Neural cell (in vitro differentiated cells): ENCODE results near the gene ADSS2. TPM values are rescaled to one million over a fixed set of nuclear protein-coding genes. Genes with fewer than 3 reads are reported as not detected.

ENCODE experiments used
- H2AFZ ChIP-seq: fragments of 200-600, 300-800 bp; sonication (generic), shearing (Covaris generic); 2 replicates; pipeline ENCODE4 v1.6.0; 2014; ENCODE audit warnings: low read depth, mild to moderate bottlenecking, antibody characterized with exemption, low read length, moderate library complexity
- H3F3A ChIP-seq: fragments of 200-600 bp; shearing (Covaris generic); 2 replicates; pipeline ENCODE4 v1.6.1; 2016; ENCODE audit warnings: mild to moderate bottlenecking, moderate library complexity, mixed read lengths, antibody characterized with exemption, low read length; ENCODE audit not compliant: insufficient read depth, poor library complexity, severe bottlenecking
- H3K27ac ChIP-seq: fragments of 200-600, 300-800 bp; sonication (generic), shearing (Covaris generic); 2 replicates; pipeline ENCODE4 v1.5.1; 2014; ENCODE audit warnings: mild to moderate bottlenecking, low read length, moderate library complexity
- H3K27me3 ChIP-seq: fragments of 300-800, 200-600 bp; sonication (generic), shearing (Covaris generic); 2 replicates; pipeline ENCODE4 v1.6.0; 2014; ENCODE audit warnings: mild to moderate bottlenecking, low read depth, low read length, moderate library complexity; ENCODE audit not compliant: insufficient read depth
- H3K36me3 ChIP-seq: fragments of 300-800, 200-600 bp; sonication (generic), shearing (Covaris generic); 2 replicates; pipeline ENCODE4 v1.5.1; 2014; ENCODE audit warnings: mild to moderate bottlenecking, antibody characterized with exemption, low read length, moderate library complexity; ENCODE audit not compliant: insufficient read depth
- H3K4me2 ChIP-seq: fragments of 300-800, 200-600 bp; sonication (generic), shearing (Covaris generic); 2 replicates; pipeline ENCODE4 v1.6.0; 2014; ENCODE audit warnings: mild to moderate bottlenecking, low read length
- H3K4me3 ChIP-seq: fragments of 300-800, 200-600 bp; sonication (generic), shearing (Covaris generic); 2 replicates; pipeline ENCODE4 v1.5.1; 2014; ENCODE audit warnings: mild to moderate bottlenecking, low read length, moderate library complexity
- H3K79me2 ChIP-seq: fragments of 200-600 bp; shearing (Covaris generic); replicated peaks from 2 replicates; pipeline ENCODE4 v1.6.0; 2014; ENCODE audit warnings: mild to moderate bottlenecking, low read length, moderate library complexity; ENCODE audit not compliant: insufficient read depth
- H3K9ac ChIP-seq: fragments of 300-800, 200-600 bp; sonication (generic), shearing (Covaris generic); 2 replicates; pipeline ENCODE4 v1.6.1; 2016; ENCODE audit warnings: mild to moderate bottlenecking, low read length, mixed read lengths
- H3K9me2 ChIP-seq: fragments of 200-600 bp; shearing (Covaris generic); 2 replicates; pipeline ENCODE4 v1.6.1; 2016; ENCODE audit warnings: mild to moderate bottlenecking, low read length, mixed read lengths; ENCODE audit not compliant: insufficient read depth
- H3K9me3 ChIP-seq: fragments of 200-600, 300-800 bp; sonication (generic), shearing (Covaris generic); 2 replicates; pipeline ENCODE4 v1.6.1; 2016; ENCODE audit warnings: mild to moderate bottlenecking, mixed run types, low read length, moderate library complexity, mixed read lengths
- H4K20me1 ChIP-seq: fragments of 200-600 bp; shearing (Covaris generic); 2 replicates; pipeline ENCODE4 v1.6.1; 2016; ENCODE audit warnings: mild to moderate bottlenecking, mixed run types; ENCODE audit not compliant: insufficient read depth
- EP300 ChIP-seq: fragments of 450-650 bp; conservative IDR thresholded peaks from 2 replicates; pipeline ENCODE4 v1.6.1; 2014; ENCODE audit warnings: antibody characterized with exemption, mild to moderate bottlenecking, moderate library complexity; ENCODE audit not compliant: poor library complexity, severe bottlenecking
- EZH2 ChIP-seq: fragments of 200-600, 300-800 bp; shearing (Covaris generic), sonication (generic); IDR thresholded peaks from 2 replicates; pipeline ENCODE4 v1.6.1; 2014; ENCODE audit warnings: antibody characterized with exemption, low read length, borderline replicate concordance, mild to moderate bottlenecking; ENCODE audit not compliant: insufficient read depth, poor library complexity, severe bottlenecking
- MXI1 ChIP-seq: fragments of 450-650 bp; conservative IDR thresholded peaks from 2 replicates; pipeline ENCODE4 v1.6.1; 2014; ENCODE audit warnings: antibody characterized with exemption, mild to moderate bottlenecking; ENCODE audit not compliant: poor library complexity, severe bottlenecking
- POLR2AphosphoS5 ChIP-seq: IDR thresholded peaks from 2 replicates; pipeline ENCODE4 v1.6.1; 2012
- RAD21 ChIP-seq: fragments of 450-650 bp; conservative IDR thresholded peaks from 2 replicates; pipeline ENCODE4 v1.6.1; 2014; ENCODE audit warnings: antibody characterized with exemption, mild to moderate bottlenecking, moderate library complexity
- REST ChIP-seq: IDR thresholded peaks from 2 replicates; pipeline ENCODE4 v1.6.1; 2012; ENCODE audit warnings: borderline replicate concordance
- SMC3 ChIP-seq: fragments of 450-650 bp; conservative IDR thresholded peaks from 2 replicates; pipeline ENCODE4 v1.6.1; 2014; ENCODE audit warnings: antibody characterized with exemption, mild to moderate bottlenecking, moderate library complexity; ENCODE audit not compliant: poor library complexity
- TAF1 ChIP-seq: IDR thresholded peaks from 2 replicates; pipeline ENCODE4 v1.6.1; 2012; ENCODE audit warnings: low read depth
- polyA plus RNA-seq: library from polyadenylated mRNA; depleted of rRNA; stranded (reverse); fragments of >200 nt; gene quantifications from 2 replicates; pipeline ENCODE4 v1.2.3, GENCODE V29; 2014
- TF ChIP-seq, protein P1 (sequence below): fragments of 450-650 bp; IDR thresholded peaks from 2 replicates; pipeline ENCODE4 v1.5.1; 2014; ENCODE audit warnings: antibody characterized with exemption, mild to moderate bottlenecking, moderate library complexity; ENCODE audit not compliant: poor library complexity, severe bottlenecking

Gene ADSS2
- polyA plus RNA-seq, 1 donor from 2014 or later = 86.1 TPM

DNA sequence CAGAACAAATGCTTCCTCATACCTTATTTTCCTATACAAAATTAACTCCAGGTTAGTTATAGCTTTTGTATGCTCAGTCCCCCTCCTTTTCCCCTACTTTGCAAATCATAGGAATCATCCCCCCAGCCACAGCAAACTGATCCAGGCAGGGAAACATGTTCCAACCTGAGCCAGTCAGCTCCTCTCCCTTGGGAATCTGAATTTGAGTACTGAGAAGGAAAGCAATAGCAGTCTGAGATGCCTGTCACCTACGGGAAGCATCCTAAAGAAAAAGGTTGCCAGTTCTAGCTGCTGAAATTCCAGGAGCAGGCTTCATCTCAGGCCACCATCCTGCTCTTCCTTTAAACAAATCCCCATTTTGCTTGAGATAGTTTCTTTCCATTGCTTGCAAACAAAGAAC lies 6.9 kb downstream of the ADSS2 start:
- Histone ChIP-seq H3K4me3 (peak overlapping the region; percentile 44), H3K27me3 (no peaks in the 10 kb centered on the region), H3K27ac (peak overlapping the region; percentile 61), H3K9me3 (no peaks in the 10 kb centered on the region), H2AFZ (no peak overlapping the region), H4K20me1 (no peaks in the 10 kb centered on the region), H3K79me2 (peaks cover 59% of the 10 kb centered on the region), H3K36me3 (no peaks in the 10 kb centered on the region), H3K9me2 (no peaks in the 10 kb centered on the region), H3K9ac (no peak overlapping the region), H3K4me2 (no peak overlapping the region), H3F3A (no peaks in the 10 kb centered on the region)
- TF ChIP-seq REST (peak; percentile 85), MXI1 (no peak), POLR2AphosphoS5 (peak; percentile 62), EP300 (peak; percentile 30)

GRCh38 chr1:244442850-244443249 lies 8.9 kb downstream of the ADSS2 start:
- Histone ChIP-seq H3K9ac (no peak overlapping the region), H3K27ac (no peak overlapping the region), H3K4me2 (no peak overlapping the region), H3K4me3 (no peak overlapping the region), H2AFZ (no peak overlapping the region), H3K36me3 (no peaks in the 10 kb centered on the region), H3K79me2 (peaks cover 40% of the 10 kb centered on the region), H3K9me3 (no peaks in the 10 kb centered on the region), H3K27me3 (no peaks in the 10 kb centered on the region), H3K9me2 (no peaks in the 10 kb centered on the region), H4K20me1 (no peaks in the 10 kb centered on the region), H3F3A (no peaks in the 10 kb centered on the region)
- TF ChIP-seq MXI1 = no peak
- TF ChIP-seq, protein P1, sequence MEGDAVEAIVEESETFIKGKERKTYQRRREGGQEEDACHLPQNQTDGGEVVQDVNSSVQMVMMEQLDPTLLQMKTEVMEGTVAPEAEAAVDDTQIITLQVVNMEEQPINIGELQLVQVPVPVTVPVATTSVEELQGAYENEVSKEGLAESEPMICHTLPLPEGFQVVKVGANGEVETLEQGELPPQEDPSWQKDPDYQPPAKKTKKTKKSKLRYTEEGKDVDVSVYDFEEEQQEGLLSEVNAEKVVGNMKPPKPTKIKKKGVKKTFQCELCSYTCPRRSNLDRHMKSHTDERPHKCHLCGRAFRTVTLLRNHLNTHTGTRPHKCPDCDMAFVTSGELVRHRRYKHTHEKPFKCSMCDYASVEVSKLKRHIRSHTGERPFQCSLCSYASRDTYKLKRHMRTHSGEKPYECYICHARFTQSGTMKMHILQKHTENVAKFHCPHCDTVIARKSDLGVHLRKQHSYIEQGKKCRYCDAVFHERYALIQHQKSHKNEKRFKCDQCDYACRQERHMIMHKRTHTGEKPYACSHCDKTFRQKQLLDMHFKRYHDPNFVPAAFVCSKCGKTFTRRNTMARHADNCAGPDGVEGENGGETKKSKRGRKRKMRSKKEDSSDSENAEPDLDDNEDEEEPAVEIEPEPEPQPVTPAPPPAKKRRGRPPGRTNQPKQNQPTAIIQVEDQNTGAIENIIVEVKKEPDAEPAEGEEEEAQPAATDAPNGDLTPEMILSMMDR = no peak

GRCh38 chr1:244439391-244440032 lies 12.2 kb downstream of the ADSS2 start:
- no peaks in the 10 kb centered on the region for H3F3A ChIP-seq
- peaks cover 4% of the 10 kb centered on the region for H3K36me3 ChIP-seq
- H3K9ac ChIP-seq = no peak overlapping the region
- H3K27me3 ChIP-seq = no peaks in the 10 kb centered on the region
- no peak overlapping the region for H3K27ac ChIP-seq
- H3K79me2 ChIP-seq = peaks cover 25% of the 10 kb centered on the region
- no peaks in the 10 kb centered on the region for H4K20me1 ChIP-seq
- no peak overlapping the region for H3K4me2 ChIP-seq
- H2AFZ ChIP-seq = no peak overlapping the region
- no peaks in the 10 kb centered on the region for H3K9me3 ChIP-seq
- no peaks in the 10 kb centered on the region for H3K9me2 ChIP-seq
- TF ChIP-seq, protein P1 = no peak
- TF ChIP-seq REST = no peak
- TF ChIP-seq TAF1 = no peak
- no peak for TF ChIP-seq EZH2
- TF ChIP-seq POLR2AphosphoS5 = no peak
- no peak for TF ChIP-seq MXI1
- TF ChIP-seq RAD21 = no peak
- no peak for TF ChIP-seq SMC3
- TF ChIP-seq EP300 = no peak
- H3K4me3 ChIP-seq = no peak overlapping the region
